ENCODE results near the gene JOSD1. TPM values are rescaled to one million over a fixed set of nuclear protein-coding genes. Genes with fewer than 3 reads are reported as not detected.

The JOSD1 gene
- total and polyA plus RNA-seq, 4 donors, result 17.8 to 64.0 (median 43.8) TPM

GRCh38 chr22:38728871-38729796 lies 28.4 kb upstream of the JOSD1 start:
- WGBS, 2 donors, result 90 to 96% methylated on average over 18 of the region's 18 CpGs
- Histone ChIP-seq H3K4me3 (no peak overlapping the region), H3K27ac (ENCODE audit: low read depth in 1 of 2, low read length in 1 of 2) (no peak overlapping the region), H3K27me3 (ENCODE audit: control insufficient read depth in 3 of 3, insufficient read depth in 3 of 3, low read length in 2 of 3) (no peaks in the 10 kb centered on the region), H3K4me1 (ENCODE audit: control insufficient read depth in 5 of 5, insufficient read depth in 5 of 5, low read length in 5 of 5) (no peaks in the 10 kb centered on the region), H3K36me3 (ENCODE audit: control insufficient read depth in 4 of 4, insufficient read depth in 4 of 4, low read length in 4 of 4) (peaks cover 42 to 80% (median 57%) of the 10 kb centered on the region in 4 donors), H3K9me3 (ENCODE audit: control insufficient read depth in 4 of 4, insufficient read depth in 3 of 4, low read length in 3 of 4) (no peaks in the 10 kb centered on the region), H3K9ac (ENCODE audit: insufficient read depth in 1 of 2, low read length in 2 of 2) (no peak overlapping the region)
- no peak for TF ChIP-seq CTCF (IDR thresholded peaks at IDR 0.05; ENCODE audit: control extremely low read depth, extremely low read depth)
- no peak for ATAC-seq (ENCODE audit: insufficient read depth, low FRiP score)
- DNase-seq, result peak in 1 of 3 donors; percentile 18

- no peaks in the 10 kb centered on the region for H3K9me3 ChIP-seq (ENCODE audit: control insufficient read depth in 4 of 4, insufficient read depth in 3 of 4, low read length in 3 of 4)
- DNase-seq (no peak), ATAC-seq (ENCODE audit: insufficient read depth, low FRiP score) (no peak)
- no peak for TF ChIP-seq CTCF (IDR thresholded peaks at IDR 0.05; ENCODE audit: control extremely low read depth, extremely low read depth)
- no peak overlapping the region for H3K4me3 ChIP-seq
- H3K36me3 ChIP-seq (ENCODE audit: control insufficient read depth in 4 of 4, insufficient read depth in 4 of 4, low read length in 4 of 4), result peaks cover 51 to 81% (median 65%) of the 10 kb centered on the region in 4 donors
- H3K27me3 ChIP-seq (ENCODE audit: control insufficient read depth in 3 of 3, insufficient read depth in 3 of 3, low read length in 2 of 3), result no peaks in the 10 kb centered on the region
- H3K27ac ChIP-seq (ENCODE audit: low read depth in 1 of 2, low read length in 1 of 2), result no peak overlapping the region
- 96% methylated on average over 15 of the region's 15 CpGs for WGBS, 2 donors
- no peak overlapping the region for H3K9ac ChIP-seq (ENCODE audit: insufficient read depth in 1 of 2, low read length in 2 of 2)
- H3K4me1 ChIP-seq (ENCODE audit: control insufficient read depth in 5 of 5, insufficient read depth in 5 of 5, low read length in 5 of 5), result no peaks in the 10 kb centered on the region
Observed at GRCh38 chr22:38727530-38728451, 27.0 kb upstream of the JOSD1 start.

- no peak overlapping the region for H3K4me3 ChIP-seq
- H3K27me3 ChIP-seq (ENCODE audit: control insufficient read depth in 3 of 3, insufficient read depth in 3 of 3, low read length in 2 of 3), result no peaks in the 10 kb centered on the region
- ATAC-seq (ENCODE audit: insufficient read depth, low FRiP score) (no peak), DNase-seq (no peak)
- no peak for TF ChIP-seq CTCF (IDR thresholded peaks at IDR 0.05; ENCODE audit: control extremely low read depth, extremely low read depth)
- H3K27ac ChIP-seq (ENCODE audit: low read depth in 1 of 2, low read length in 1 of 2), result no peak overlapping the region
- no peak overlapping the region for H3K9ac ChIP-seq (ENCODE audit: insufficient read depth in 1 of 2, low read length in 2 of 2)
- no peaks in the 10 kb centered on the region for H3K9me3 ChIP-seq (ENCODE audit: control insufficient read depth in 4 of 4, insufficient read depth in 3 of 4, low read length in 3 of 4)
- no peaks in the 10 kb centered on the region for H3K4me1 ChIP-seq (ENCODE audit: control insufficient read depth in 5 of 5, insufficient read depth in 5 of 5, low read length in 5 of 5)
- H3K36me3 ChIP-seq (ENCODE audit: control insufficient read depth in 4 of 4, insufficient read depth in 4 of 4, low read length in 4 of 4), result peaks cover 57 to 81% (median 68%) of the 10 kb centered on the region in 4 donors
- WGBS, 2 donors, result 94 to 97% methylated on average over 12 of the region's 12 CpGs
Observed at GRCh38 chr22:38727123-38727522, 26.4 kb upstream of the JOSD1 start.

All from lung (tissue), 12 donors.